Rectal smooth muscle tissue (tissue), 1 donor: ENCODE data around the gene ARSJ.
A peak's percentile ranks its signal among the peaks of the same experiment; 100 is the strongest.
"Not testable (repeated sequence)": the region's sequence is repeated elsewhere in the genome, so short reads cannot be mapped to it uniquely, and the experiment has no call there.

Experiments used
- H3K27ac ChIP-seq: one replicate; pipeline ENCODE4 v1.7.0; 2013; ENCODE audit warnings: low read depth, low read length, inconsistent platforms
- H3K27me3 ChIP-seq: one replicate; pipeline ENCODE4 v1.7.0; 2013; ENCODE audit warnings: low read length; ENCODE audit not compliant: control insufficient read depth, insufficient read depth
- H3K36me3 ChIP-seq: one replicate; pipeline ENCODE4 v1.7.0; 2013; ENCODE audit warnings: low read length; ENCODE audit not compliant: control insufficient read depth, insufficient read depth
- H3K4me1 ChIP-seq: one replicate; pipeline ENCODE4 v1.7.0; 2013; ENCODE audit warnings: low read length; ENCODE audit not compliant: control insufficient read depth, insufficient read depth
- H3K4me3 ChIP-seq: one replicate; pipeline ENCODE4 v1.7.0; 2013; ENCODE audit warnings: low read length
- H3K9ac ChIP-seq: one replicate; pipeline ENCODE4 v1.7.0; 2013; ENCODE audit warnings: low read length

ARSJ gene

GRCh38 chr4:113979148-113979904 is at the start of gene ARSJ:
ARSJ (minus strand) TSS chr4:113979647; CDS start chr4:113978834, 813 bp downstream.
- no peaks in the 10 kb centered on the region for H3K4me1 ChIP-seq
- no peaks in the 10 kb centered on the region for H3K36me3 ChIP-seq
- peak within 1 kb of the TSS; percentile 92 for H3K9ac ChIP-seq
- H3K27ac ChIP-seq, result peak within 1 kb of the TSS; percentile 86
- no peaks in the 10 kb centered on the region for H3K27me3 ChIP-seq
- H3K4me3 ChIP-seq, result peak within 1 kb of the TSS; percentile 93

GRCh38 chr4:114028071-114028470 is 48.6 kb upstream of the ARSJ start:
- no peaks in the 10 kb centered on the region for H3K36me3 ChIP-seq
- no peak overlapping the region for H3K27ac ChIP-seq
- no peak overlapping the region for H3K4me3 ChIP-seq
- H3K9ac ChIP-seq, result no peak overlapping the region
- no peaks in the 10 kb centered on the region for H3K27me3 ChIP-seq
- H3K4me1 ChIP-seq, result no peaks in the 10 kb centered on the region

- Histone ChIP-seq H3K27me3 (no peaks in the 10 kb centered on the region), H3K4me1 (no peaks in the 10 kb centered on the region)
Observed at GRCh38 chr4:114027596-114027995, 48.1 kb upstream of the ARSJ start.

GRCh38 chr4:114026447-114026846 is 47.0 kb upstream of the ARSJ start:
- Histone ChIP-seq H3K36me3 (no peaks in the 10 kb centered on the region), H3K27ac (no peak overlapping the region), H3K27me3 (no peaks in the 10 kb centered on the region), H3K4me3 (no peak overlapping the region), H3K4me1 (no peaks in the 10 kb centered on the region), H3K9ac (no peak overlapping the region)

More at GRCh38 chr4:114027596-114027995, 48.1 kb upstream of the ARSJ start:
- H3K36me3 ChIP-seq, result no peaks in the 10 kb centered on the region
- no peak overlapping the region for H3K9ac ChIP-seq
- H3K4me3 ChIP-seq, result no peak overlapping the region
- no peak overlapping the region for H3K27ac ChIP-seq

- Histone ChIP-seq H3K27me3 (no peaks in the 10 kb centered on the region), H3K36me3 (no peaks in the 10 kb centered on the region), H3K27ac (no peak overlapping the region), H3K9ac (no peak overlapping the region), H3K4me3 (no peak overlapping the region), H3K4me1 (no peaks in the 10 kb centered on the region)
Observed at GRCh38 chr4:114025176-114025777, 45.8 kb upstream of the ARSJ start.

GRCh38 chr4:114021451-114021850 is 42.0 kb upstream of the ARSJ start:
- no peak overlapping the region for H3K4me3 ChIP-seq
- no peaks in the 10 kb centered on the region for H3K36me3 ChIP-seq
- no peak overlapping the region for H3K9ac ChIP-seq
- no peaks in the 10 kb centered on the region for H3K27me3 ChIP-seq
- H3K27ac ChIP-seq, result no peak overlapping the region
- no peaks in the 10 kb centered on the region for H3K4me1 ChIP-seq

- no peaks in the 10 kb centered on the region for H3K27me3 ChIP-seq
- H3K36me3 ChIP-seq, result no peaks in the 10 kb centered on the region
- no peak overlapping the region for H3K4me3 ChIP-seq
- no peak overlapping the region for H3K27ac ChIP-seq
- H3K4me1 ChIP-seq, result no peaks in the 10 kb centered on the region
- no peak overlapping the region for H3K9ac ChIP-seq
Observed at GRCh38 chr4:114019969-114020358, 40.5 kb upstream of the ARSJ start.

GRCh38 chr4:114019276-114019968 is 40.0 kb upstream of the ARSJ start:
- Histone ChIP-seq H3K27me3 (no peaks in the 10 kb centered on the region), H3K4me3 (no peak overlapping the region), H3K4me1 (no peaks in the 10 kb centered on the region), H3K27ac (no peak overlapping the region), H3K9ac (no peak overlapping the region), H3K36me3 (no peaks in the 10 kb centered on the region)

- no peak overlapping the region for H3K4me3 ChIP-seq
- H3K9ac ChIP-seq, result no peak overlapping the region
- no peaks in the 10 kb centered on the region for H3K27me3 ChIP-seq
- H3K27ac ChIP-seq, result no peak overlapping the region
- no peaks in the 10 kb centered on the region for H3K4me1 ChIP-seq
- H3K36me3 ChIP-seq, result no peaks in the 10 kb centered on the region
Observed at GRCh38 chr4:114017120-114017917, 37.9 kb upstream of the ARSJ start.

GRCh38 chr4:114015444-114015899 is 36.0 kb upstream of the ARSJ start:
- Histone ChIP-seq H3K27me3 (no peaks in the 10 kb centered on the region), H3K36me3 (no peaks in the 10 kb centered on the region), H3K4me3 (no peak overlapping the region), H3K9ac (no peak overlapping the region), H3K4me1 (no peaks in the 10 kb centered on the region), H3K27ac (no peak overlapping the region)

GRCh38 chr4:114013201-114013600 is 33.8 kb upstream of the ARSJ start:
- H3K36me3 ChIP-seq, H3K27me3 ChIP-seq, H3K4me3 ChIP-seq, H3K9ac ChIP-seq, H3K4me1 ChIP-seq, H3K27ac ChIP-seq: not testable (repeated sequence)

GRCh38 chr4:114012749-114013148 is 33.3 kb upstream of the ARSJ start:
- H3K27me3 ChIP-seq, result no peaks in the 10 kb centered on the region
- no peaks in the 10 kb centered on the region for H3K4me1 ChIP-seq
- no peaks in the 10 kb centered on the region for H3K36me3 ChIP-seq
- H3K27ac ChIP-seq, result no peak overlapping the region
- no peak overlapping the region for H3K4me3 ChIP-seq
- H3K9ac ChIP-seq, result no peak overlapping the region
